Right lobe of liver (tissue), 6 donors: ENCODE measurements around the gene KIRREL3. TPM values are rescaled to one million over a fixed set of nuclear protein-coding genes. Genes with fewer than 3 reads are reported as not detected.

Experiments used
- ATAC-seq, 4 donors: fragments of 200-7000 bp; cut with Tn5 transposase; one replicate each; pipeline ENCODE4 v1.9.1; 2020; ENCODE audit warnings: mild to moderate bottlenecking in 4 of 4, moderate library complexity in 4 of 4
- DNase-seq, 3 donors: peaks; one replicate each; pipeline ENCODE4 v3.0.0-alpha.2; 2020
- H3K27ac ChIP-seq, 3 donors: fragments of 200-600 bp; one replicate each; pipeline ENCODE4 v1.8.0; 2022
- H3K27me3 ChIP-seq, 2 donors: fragments of 200-600 bp; one replicate each; pipeline ENCODE4 v1.8.0; 2022
- H3K36me3 ChIP-seq, 4 donors: fragments of 200-600 bp; sonication (generic) in 1 of 4; one replicate each; pipeline versions ENCODE4 v1.5.1 to v1.8.0; 2017 to 2022; ENCODE audit warnings: control low read depth in 1 of 4
- H3K4me1 ChIP-seq, 4 donors: fragments of 200-600 bp; sonication (generic) in 1 of 4; one replicate each; pipeline versions ENCODE4 v1.5.1 to v1.8.0; 2017 to 2022; ENCODE audit warnings: control low read depth in 1 of 4
- H3K4me3 ChIP-seq, 3 donors: fragments of 200-600 bp; one replicate each; pipeline ENCODE4 v1.8.0; 2022
- H3K9me3 ChIP-seq, 4 donors: fragments of 200-600 bp; sonication (generic) in 1 of 4; one replicate each; pipeline versions ENCODE4 v1.5.1 to v1.8.0; 2017 to 2022; ENCODE audit warnings: control low read depth in 1 of 4
- CTCF ChIP-seq, 4 donors: fragments of 200-600 bp in 3 of 4; fragments of 450-650 bp in 1 of 4; IDR thresholded peaks; one replicate each; pipeline versions ENCODE4 v1.5.1 to v1.8.0; 2016 to 2022; ENCODE audit warnings: antibody characterized with exemption in 4 of 4, mild to moderate bottlenecking in 2 of 4
- POLR2A ChIP-seq: fragments of 450-650 bp; IDR thresholded peaks from one replicate; pipeline ENCODE4 v1.6.1; 2017; ENCODE audit warnings: antibody characterized with exemption, mild to moderate bottlenecking
- WGBS: methylation state at CpG from one replicate; pipeline ENCODE4 v1.1.6; 2018; ENCODE audit warnings: low coverage, low lambda C conversion rate; ENCODE audit not compliant: insufficient coverage; ENCODE audit errors: missing lambda C conversion rate; 5-methylcytosine and 5-hydroxymethylcytosine counted together
- intact Hi-C, 2 donors: fragments of 100-400 bp; cut with DNase I; formaldehyde crosslinking; loops; one replicate each; pipeline versions ENCODE4 v1.11.2 to v1.14.1; 2022
- total RNA-seq, 6 experiments: library from RNA; depleted of rRNA in 2 of 6; stranded (reverse); fragments of >200 nt in 2 of 6; fragmentation: NEBNext Ultra II Directional in 3 of 6; extraction: Animal tissue kit (Norgen Biotek cat#: 25700) in 3 of 6; gene quantifications; one replicate each; pipeline versions ENCODE4 v1.1.0 to v1.2.4, GENCODE V29; 2016 to 2023
- donor health status: DM: no; HTN: yes; CAD: no.
- donor health status: DM: no; HTN: no; CAD: no.
- donor health status: DM: no; HTN: no; CAD: no.
- donor health status: DM: no; HTN: yes; CAD: no.
- donor health status: DM: no; HTN: yes; CAD: no.

The KIRREL3 gene
- total RNA-seq, 6 experiments from 2014 or later: not detected

- Histone ChIP-seq H3K4me1 (peaks cover 0 to 4% (median 2%) of the 10 kb centered on the region in 4 donors), H3K27me3 (no peaks in the 10 kb centered on the region), H3K9me3 (no peaks in the 10 kb centered on the region), H3K27ac (no peak overlapping the region), H3K36me3 (no peaks in the 10 kb centered on the region), H3K4me3 (no peak overlapping the region)
- ATAC-seq (peak in 1 of 4 donors; percentile 31), DNase-seq (peak in 1 of 3 donors; percentile 52)
- TF ChIP-seq CTCF (IDR thresholded peaks at IDR 0.05) (no peak), POLR2A (no peak)
- 27% methylated on average over 4 of the region's 14 CpGs for WGBS
- intact Hi-C loops: loop anchor here (5.0 to 10.0 kb wide), 2 partner anchors 163 to 165 kb away; no protein-coding TSS in a partner anchor
Measured at GRCh38 chr11:126477535-126478305, 522.9 kb downstream of the KIRREL3 start.

GRCh38 chr11:126476977-126477376 is 523.6 kb downstream of the KIRREL3 start:
- TF ChIP-seq CTCF (IDR thresholded peaks at IDR 0.05) (no peak), POLR2A (no peak)
- intact Hi-C loops: loop anchor here (5.0 to 10.0 kb wide), 2 partner anchors 162 to 165 kb away; no protein-coding TSS in a partner anchor
- Histone ChIP-seq H3K4me3 (no peak overlapping the region), H3K36me3 (no peaks in the 10 kb centered on the region), H3K9me3 (no peaks in the 10 kb centered on the region), H3K27me3 (no peaks in the 10 kb centered on the region), H3K27ac (no peak overlapping the region), H3K4me1 (peaks cover 0 to 4% (median 2%) of the 10 kb centered on the region in 4 donors)
- 67% methylated on average over 1 of the region's 9 CpGs for WGBS
- no peak for ATAC-seq
- DNase-seq: no peak

- 74% methylated on average over 14 of the region's 15 CpGs for WGBS
- Histone ChIP-seq H3K4me3 (no peak overlapping the region), H3K4me1 (peaks cover 0 to 4% (median 2%) of the 10 kb centered on the region in 4 donors), H3K9me3 (no peaks in the 10 kb centered on the region), H3K27me3 (no peaks in the 10 kb centered on the region), H3K27ac (no peak overlapping the region), H3K36me3 (no peaks in the 10 kb centered on the region)
- intact Hi-C loops: loop anchor here (5.0 to 10.0 kb wide), 2 partner anchors 162 to 164 kb away; no protein-coding TSS in a partner anchor
- ATAC-seq: no peak
- TF ChIP-seq POLR2A: no peak
- no peak for TF ChIP-seq CTCF (IDR thresholded peaks at IDR 0.05)
- no peak for DNase-seq
Measured at GRCh38 chr11:126476266-126476924, 524.2 kb downstream of the KIRREL3 start.

GRCh38 chr11:126475014-126475991 is 525.3 kb downstream of the KIRREL3 start:
- H3K4me3 ChIP-seq: no peak overlapping the region
- intact Hi-C loops: loop anchor here (5.0 to 10.0 kb wide), 2 partner anchors 161 to 163 kb away; no protein-coding TSS in a partner anchor
- no peak for TF ChIP-seq CTCF (IDR thresholded peaks at IDR 0.05)
- no peak for TF ChIP-seq POLR2A
- H3K27ac ChIP-seq: peak overlapping the region in 1 of 3 donors; percentile 18
- no peaks in the 10 kb centered on the region for H3K9me3 ChIP-seq
- H3K27me3 ChIP-seq: no peaks in the 10 kb centered on the region
- H3K4me1 ChIP-seq: peaks cover 0 to 2% (median under 1%) of the 10 kb centered on the region in 4 donors
- ATAC-seq (peak; percentile 46 to 51 (median 50)), DNase-seq (no peak)
- H3K36me3 ChIP-seq: no peaks in the 10 kb centered on the region
- 20% methylated on average over 1 of the region's 26 CpGs for WGBS
